Psoas muscle (tissue), 8 donors: ENCODE results near the gene IFI27L2. TPM values are rescaled to one million over a fixed set of nuclear protein-coding genes. Genes with fewer than 3 reads are reported as not detected.

Source experiments
- ATAC-seq, 4 donors: fragments of 200-7000 bp; cut with Tn5 transposase; one replicate each; pipeline ENCODE4 v1.9.1; 2020; ENCODE audit warnings: moderate library complexity in 3 of 4, mild to moderate bottlenecking in 2 of 4
- DNase-seq, 2 donors: peaks; one replicate each; pipeline ENCODE4 v3.0.0-alpha.2; 2020
- H3K27ac ChIP-seq: fragments of 200-600 bp; one replicate; pipeline ENCODE4 v1.8.0; 2022
- H3K27me3 ChIP-seq, 3 donors: fragments of 200-600 bp in 1 of 3; one replicate each; pipeline versions ENCODE4 v1.6.1 to v1.8.0; 2013 to 2022; ENCODE audit warnings: low read length in 2 of 3, mild to moderate bottlenecking in 2 of 3, moderate library complexity in 1 of 3; ENCODE audit not compliant: insufficient read depth in 3 of 3
- H3K36me3 ChIP-seq, 2 donors: fragments of 200-600 bp in 1 of 2; one replicate each; pipeline versions ENCODE4 v1.6.1 to v1.8.0; 2013 to 2022; ENCODE audit warnings: low read depth in 1 of 2, mild to moderate bottlenecking in 1 of 2, moderate library complexity in 1 of 2; ENCODE audit not compliant: insufficient read depth in 1 of 2
- H3K4me1 ChIP-seq: fragments of 200-600 bp; one replicate; pipeline ENCODE4 v1.8.0; 2022
- H3K4me3 ChIP-seq: fragments of 200-600 bp; one replicate; pipeline ENCODE4 v1.8.0; 2022; ENCODE audit warnings: mild to moderate bottlenecking
- H3K9me3 ChIP-seq: fragments of 200-600 bp; one replicate; pipeline ENCODE4 v1.8.0; 2022
- WGBS, 3 donors: extraction: QIAGEN DNeasy Blood & Tissue Kit; methylation state at CpG; one replicate each; pipeline versions ENCODE4 v1.1.6 to v1.1.7; 2013; 5-methylcytosine and 5-hydroxymethylcytosine counted together
- intact Hi-C, 2 donors: fragments of 100-400 bp; cut with DNase I; formaldehyde crosslinking; loops; one replicate each; pipeline versions ENCODE4 v1.11.0 to v1.14.2; 2022
- polyA plus RNA-seq, 3 donors: library from polyadenylated mRNA; stranded (reverse); fragments of 200-250 nt; gene quantifications; one replicate each; pipeline ENCODE4 v1.2.3, GENCODE V29; 2013
- total RNA-seq, 4 donors: library from RNA; stranded (reverse); fragmentation: NEBNext Ultra II Directional in 2 of 4; extraction: Animal tissue kit (Norgen Biotek cat#: 25700) in 2 of 4; gene quantifications; one replicate each; pipeline versions ENCODE4 v1.2.1 to v1.2.4, GENCODE V29; 2021 to 2023
- TF ChIP-seq, protein P1 (sequence below): fragments of 200-600 bp; IDR thresholded peaks from one replicate; pipeline ENCODE4 v1.8.0; 2022; ENCODE audit warnings: antibody characterized with exemption
- donor health status: healthy with polysubstance abuse.
- donor health status: DM: no; HTN: no; CAD: no; lungs with moderate emphysema.
- donor health status: Bipolar disorder and iron deficiency.
- donor health status: healthy.
- donor health status: DM: yes; HTN: yes; CAD: no.
- donor health status: DM: no; HTN: no; CAD: no.
- donor health status: DM: no; HTN: no; CAD: no.
- donor health status: DM: yes; HTN: yes; CAD: no.

Gene IFI27L2
- total and polyA plus RNA-seq, 7 donors = 4.9 to 12.5 (median 6.5) TPM

DNA sequence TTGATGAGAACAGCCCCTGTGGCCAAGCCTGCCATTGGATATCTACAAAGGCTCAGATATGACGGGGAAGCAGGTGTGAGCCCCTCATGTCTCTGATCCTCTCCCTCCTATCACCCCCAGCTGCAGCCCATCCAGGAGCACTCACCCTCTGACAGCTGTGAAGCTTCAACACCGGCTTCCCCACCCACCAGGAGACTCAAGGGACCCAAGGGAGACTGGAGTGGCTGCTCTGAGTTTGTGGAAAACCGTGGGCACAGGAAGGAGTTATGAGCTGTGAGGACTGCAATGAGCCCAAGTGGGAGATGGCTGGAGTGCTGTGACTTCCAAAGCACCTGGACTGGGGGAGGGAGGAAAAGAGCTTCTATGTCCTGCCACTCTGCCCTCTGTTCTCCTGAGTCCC lies 7.9 kb downstream of the IFI27L2 start:
- Histone ChIP-seq H3K27ac (no peak overlapping the region), H3K27me3 (peaks cover 0 to 6% (median 4%) of the 10 kb centered on the region in 3 donors), H3K4me1 (no peaks in the 10 kb centered on the region), H3K9me3 (peaks cover 6% of the 10 kb centered on the region), H3K4me3 (no peak overlapping the region), H3K36me3 (no peaks in the 10 kb centered on the region)
- ATAC-seq (no peak), DNase-seq (no peak)
- WGBS, 3 donors = 13 to 20% (median 18%) methylated on average over 3 of the region's 3 CpGs
- TF ChIP-seq, protein P1, sequence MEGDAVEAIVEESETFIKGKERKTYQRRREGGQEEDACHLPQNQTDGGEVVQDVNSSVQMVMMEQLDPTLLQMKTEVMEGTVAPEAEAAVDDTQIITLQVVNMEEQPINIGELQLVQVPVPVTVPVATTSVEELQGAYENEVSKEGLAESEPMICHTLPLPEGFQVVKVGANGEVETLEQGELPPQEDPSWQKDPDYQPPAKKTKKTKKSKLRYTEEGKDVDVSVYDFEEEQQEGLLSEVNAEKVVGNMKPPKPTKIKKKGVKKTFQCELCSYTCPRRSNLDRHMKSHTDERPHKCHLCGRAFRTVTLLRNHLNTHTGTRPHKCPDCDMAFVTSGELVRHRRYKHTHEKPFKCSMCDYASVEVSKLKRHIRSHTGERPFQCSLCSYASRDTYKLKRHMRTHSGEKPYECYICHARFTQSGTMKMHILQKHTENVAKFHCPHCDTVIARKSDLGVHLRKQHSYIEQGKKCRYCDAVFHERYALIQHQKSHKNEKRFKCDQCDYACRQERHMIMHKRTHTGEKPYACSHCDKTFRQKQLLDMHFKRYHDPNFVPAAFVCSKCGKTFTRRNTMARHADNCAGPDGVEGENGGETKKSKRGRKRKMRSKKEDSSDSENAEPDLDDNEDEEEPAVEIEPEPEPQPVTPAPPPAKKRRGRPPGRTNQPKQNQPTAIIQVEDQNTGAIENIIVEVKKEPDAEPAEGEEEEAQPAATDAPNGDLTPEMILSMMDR = no peak
- intact Hi-C loops = no loop called here

DNA sequence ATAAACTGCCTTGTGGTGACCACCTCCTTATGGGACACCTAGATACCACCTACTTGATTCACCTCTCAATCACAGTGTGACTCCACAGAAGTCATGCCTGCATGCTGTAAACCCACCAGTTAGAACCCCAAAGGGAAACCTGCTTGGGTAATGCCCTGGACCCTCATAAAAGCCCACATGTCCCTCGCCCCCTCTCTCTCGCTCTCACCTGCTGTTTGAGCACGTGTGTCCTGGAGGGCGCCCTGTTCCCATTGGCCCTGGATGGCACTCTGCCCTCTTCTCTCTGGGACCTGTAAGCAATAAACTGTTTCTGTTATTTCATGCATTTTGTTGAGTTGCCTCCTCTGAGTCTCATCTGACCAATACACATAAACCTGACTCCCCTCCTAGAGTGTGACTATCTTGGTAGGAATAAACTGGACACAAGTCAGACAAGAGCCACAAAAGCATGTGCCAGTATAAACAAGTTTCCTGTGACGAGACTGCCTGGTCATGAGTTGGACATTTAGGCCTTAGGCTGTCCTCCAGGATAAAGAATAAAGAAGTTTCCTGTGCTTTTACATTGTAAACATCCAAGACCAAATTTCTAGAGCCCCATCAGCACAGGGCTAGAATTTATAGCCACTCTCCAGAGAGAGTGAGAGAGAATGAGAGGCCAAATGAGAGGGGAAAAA lies 8.6 kb downstream of the IFI27L2 start:
- no peaks in the 10 kb centered on the region for H3K36me3 ChIP-seq

DNA sequence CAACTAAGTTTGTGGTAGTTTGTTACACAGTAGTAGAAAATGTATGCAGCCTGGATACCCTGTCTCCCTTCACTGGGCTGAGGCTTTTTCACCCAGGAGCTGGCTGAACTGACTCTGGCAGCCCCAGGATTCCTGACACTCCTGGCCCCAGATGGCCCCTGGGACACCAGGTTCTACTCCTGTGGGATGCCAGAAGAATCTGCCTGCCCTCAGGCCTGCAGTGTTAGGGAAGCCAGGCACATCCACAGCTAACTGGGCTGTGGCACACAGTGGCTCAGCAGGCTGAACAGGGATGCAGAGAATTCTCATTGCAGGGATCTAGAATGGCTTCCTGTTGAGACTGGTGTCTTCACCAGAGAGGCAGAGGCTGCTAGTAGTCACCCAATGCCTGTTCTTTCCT lies 10.3 kb downstream of the IFI27L2 start:
- H3K4me1 ChIP-seq = no peaks in the 10 kb centered on the region
- no peak overlapping the region for H3K27ac ChIP-seq
- no peak for DNase-seq
- H3K4me3 ChIP-seq = no peak overlapping the region
- no peaks in the 10 kb centered on the region for H3K36me3 ChIP-seq
- intact Hi-C loops = no loop called here
- H3K27me3 ChIP-seq = peaks cover 0 to 6% (median 4%) of the 10 kb centered on the region in 3 donors
- TF ChIP-seq, protein P1 = no peak
- H3K9me3 ChIP-seq = peaks cover 6% of the 10 kb centered on the region
- ATAC-seq = no peak

More for the DNA sequence above, 8.6 kb downstream of the IFI27L2 start:
- TF ChIP-seq, protein P1 = no peak
- peaks cover 6% of the 10 kb centered on the region for H3K9me3 ChIP-seq
- DNase-seq (no peak), ATAC-seq (no peak)
- intact Hi-C loops = no loop called here
- no peak overlapping the region for H3K27ac ChIP-seq
- 71 to 89% (median 85%) methylated on average over 5 of the region's 5 CpGs for WGBS, 3 donors
- H3K4me1 ChIP-seq = no peaks in the 10 kb centered on the region
- no peak overlapping the region for H3K4me3 ChIP-seq
- peaks cover 0 to 6% (median 4%) of the 10 kb centered on the region in 3 donors for H3K27me3 ChIP-seq

DNA sequence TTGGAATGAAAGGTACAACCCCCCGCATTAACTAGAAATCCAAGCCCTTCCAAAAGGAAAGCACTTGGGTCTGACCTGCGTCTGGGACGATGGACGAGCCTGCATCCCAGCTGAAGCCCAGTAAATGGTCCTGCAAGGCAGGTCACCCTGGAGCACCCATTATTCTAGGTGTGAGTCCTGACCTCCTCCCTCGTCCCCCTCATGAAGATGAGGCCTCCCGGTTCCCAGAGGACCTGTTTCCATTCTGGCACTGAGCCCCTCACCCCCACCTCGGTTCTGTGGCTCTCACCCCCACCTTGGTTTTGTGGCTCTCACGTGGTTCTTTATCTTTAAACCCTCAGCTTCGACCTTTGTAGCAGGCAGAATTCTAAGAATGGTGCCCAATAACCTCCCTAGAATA lies 11.5 kb downstream of the IFI27L2 start:
- H3K4me1 ChIP-seq = no peaks in the 10 kb centered on the region
- intact Hi-C loops = no loop called here
- TF ChIP-seq, protein P1 = no peak
- 76 to 82% (median 81%) methylated on average over 9 of the region's 9 CpGs for WGBS, 3 donors
- H3K36me3 ChIP-seq = no peaks in the 10 kb centered on the region
- H3K27me3 ChIP-seq = peaks cover 0 to 6% (median 4%) of the 10 kb centered on the region in 3 donors
- peaks cover 6% of the 10 kb centered on the region for H3K9me3 ChIP-seq
- ATAC-seq = no peak
- DNase-seq = no peak
- H3K4me3 ChIP-seq = no peak overlapping the region
- no peak overlapping the region for H3K27ac ChIP-seq

DNA sequence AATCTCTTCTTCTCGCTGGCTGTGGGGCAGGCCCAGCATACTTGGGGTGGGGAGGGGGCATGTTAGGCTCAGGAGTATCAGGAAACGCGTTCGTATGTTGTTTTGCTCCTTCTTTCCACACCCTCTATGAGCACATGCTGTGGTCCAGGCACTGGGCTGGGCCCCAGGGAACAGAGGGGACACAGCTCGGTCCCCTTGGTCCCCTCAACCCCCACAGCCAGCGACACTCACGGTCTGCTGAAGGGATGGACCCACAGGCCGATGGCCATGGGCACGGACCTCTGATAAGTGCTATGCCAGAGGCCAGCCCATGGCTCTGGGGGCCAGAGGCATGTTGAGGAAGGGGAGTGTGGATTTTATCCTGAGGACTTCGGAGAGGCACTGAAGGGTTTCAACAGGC lies 12.7 kb downstream of the IFI27L2 start:
- 77 to 91% (median 89%) methylated on average over 10 of the region's 10 CpGs for WGBS, 3 donors
- no peak for ATAC-seq
- peaks cover 0 to 6% (median 4%) of the 10 kb centered on the region in 3 donors for H3K27me3 ChIP-seq
- TF ChIP-seq, protein P1 = no peak
- H3K36me3 ChIP-seq = no peaks in the 10 kb centered on the region
- H3K4me3 ChIP-seq = no peak overlapping the region
- DNase-seq = no peak
- H3K27ac ChIP-seq = no peak overlapping the region
- peaks cover 6% of the 10 kb centered on the region for H3K9me3 ChIP-seq
- H3K4me1 ChIP-seq = no peaks in the 10 kb centered on the region
- intact Hi-C loops = no loop called here
